Measurements from ENCODE around the gene COG5.

The COG5 gene

GRCh38 chr7:107453388-107453787 lies 110.3 kb downstream of the COG5 start:
- DNase-seq = no peak

- no peak for DNase-seq
Observed at GRCh38 chr7:107450970-107451369, 112.8 kb downstream of the COG5 start.

- no peak for DNase-seq
Observed at GRCh38 chr7:107446988-107447387, 116.7 kb downstream of the COG5 start.

- DNase-seq = no peak
Observed at GRCh38 chr7:107446531-107446930, 117.2 kb downstream of the COG5 start.

GRCh38 chr7:107442678-107443077 lies 121.0 kb downstream of the COG5 start:
- DNase-seq = no peak

- no peak for DNase-seq
Observed at GRCh38 chr7:107441581-107442422, 121.9 kb downstream of the COG5 start.

- DNase-seq = no peak
Observed at GRCh38 chr7:107439025-107439424, 124.7 kb downstream of the COG5 start.

GRCh38 chr7:107435749-107436148 lies 128.0 kb downstream of the COG5 start:
- DNase-seq = no peak

- no peak for DNase-seq
Observed at GRCh38 chr7:107432261-107432660, 131.5 kb downstream of the COG5 start.

- no peak for DNase-seq
Observed at GRCh38 chr7:107430057-107430456, 133.7 kb downstream of the COG5 start.

- no peak for DNase-seq
Observed at GRCh38 chr7:107428642-107429041, 135.1 kb downstream of the COG5 start.

- DNase-seq = no peak
Observed at GRCh38 chr7:107427462-107427861, 136.3 kb downstream of the COG5 start.

GRCh38 chr7:107414198-107414597 lies 149.5 kb downstream of the COG5 start:
- DNase-seq = no peak

- no peak for DNase-seq
Observed at GRCh38 chr7:107408349-107408748, 155.4 kb downstream of the COG5 start.

- no peak for DNase-seq
Observed at GRCh38 chr7:107405559-107405958, 158.2 kb downstream of the COG5 start.

GRCh38 chr7:107404740-107405537 lies 158.8 kb downstream of the COG5 start:
- DNase-seq = no peak

- DNase-seq = no peak
Observed at GRCh38 chr7:107398161-107398560, 165.6 kb downstream of the COG5 start.

- no peak for DNase-seq
Observed at GRCh38 chr7:107396990-107397389, 166.7 kb downstream of the COG5 start.

- no peak for DNase-seq
Observed at GRCh38 chr7:107396081-107396480, 167.6 kb downstream of the COG5 start.

- no peak for DNase-seq
Observed at GRCh38 chr7:107394831-107395230, 168.9 kb downstream of the COG5 start.

- no peak for DNase-seq
Observed at GRCh38 chr7:107394276-107394675, 169.4 kb downstream of the COG5 start.

- DNase-seq = no peak
Observed at GRCh38 chr7:107392830-107393229, 170.9 kb downstream of the COG5 start.

GRCh38 chr7:107390916-107391315 lies 172.8 kb downstream of the COG5 start:
- DNase-seq = no peak

- no peak for DNase-seq
Observed at GRCh38 chr7:107388604-107389003, 175.1 kb downstream of the COG5 start.
